Activated naive CD4-positive, alpha-beta T cell treated with anti-CD3 and anti-CD28 coated beads, Interleukin-2, amount 10 ng/mL, durations not matched to agents 5 hours and 36 hours (primary cell): ENCODE measurements around the gene GPD2. TPM values are rescaled to one million over a fixed set of nuclear protein-coding genes. Genes with fewer than 3 reads are reported as not detected.

Experiments used
- total RNA-seq, 2 experiments: library from RNA; stranded (reverse); gene quantifications; one replicate each; pipeline ENCODE4 v1.2.3, GENCODE V29; 2021

GPD2 gene
- total RNA-seq: 10 to 100 TPM; 12.5 to 13.9 TPM

DNA sequence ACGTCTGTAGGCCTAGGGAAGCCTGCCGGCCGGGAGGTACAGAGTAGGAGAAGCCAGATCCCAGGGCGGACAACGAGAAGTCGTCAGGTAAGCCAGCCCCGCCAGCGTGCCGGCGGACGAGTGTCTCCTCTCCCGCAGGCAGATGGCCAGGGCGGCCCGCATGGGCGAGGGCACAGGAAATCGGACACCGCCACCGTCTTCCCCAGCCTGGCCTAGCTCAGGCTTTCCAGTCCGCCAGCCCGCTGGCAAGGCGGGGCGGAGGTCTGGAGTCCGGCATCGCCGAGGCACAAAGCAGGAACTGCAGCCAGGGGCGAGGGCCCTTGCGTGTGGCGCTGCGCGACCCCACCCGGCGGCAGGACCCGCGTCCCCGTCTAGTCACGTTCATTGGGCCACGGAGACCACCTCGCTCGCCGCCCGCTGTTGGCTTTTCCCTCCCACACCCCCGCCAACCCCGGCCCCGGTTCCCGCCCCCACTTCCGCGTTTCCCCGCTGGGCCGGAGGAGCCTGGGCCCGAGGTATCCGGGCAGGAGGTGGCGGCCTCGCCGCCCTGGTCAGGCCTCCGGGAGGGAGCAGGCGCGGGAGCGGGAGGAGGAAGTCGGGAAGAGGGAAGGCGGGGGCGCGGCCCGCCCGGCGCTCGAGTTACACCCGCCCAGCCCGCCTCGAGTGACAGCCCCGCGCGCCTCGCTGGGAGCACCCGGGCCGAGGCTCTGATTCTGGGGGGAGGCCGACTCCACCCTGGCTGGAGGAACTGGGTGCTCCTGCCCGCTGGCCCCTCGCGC lies at the start of gene GPD2:
TSS of gene GPD2 (plus strand) at position 662 of the 779 bp plus-strand sequence. CDS start 39,727 bp downstream, outside the sequence.

Other genes with a start within 250 kb of the GPD2 start
- gene NR4A2, start 103.7 kb upstream of the GPD2 start, total RNA-seq: 1 to 10 TPM; 1.4 to 1.7 TPM